PC-3 (cell line): Measurements from ENCODE around the gene DYSF.

Experiments
- CTCF ChIP-seq: fragments of 300-600 bp; sonication (generic); conservative IDR thresholded peaks from 2 replicates; pipeline ENCODE4 v1.5.1; 2017; ENCODE audit warnings: antibody characterized with exemption, low read depth, mild to moderate bottlenecking, low read length
- EZH2 ChIP-seq: fragments of 300-600 bp; sonication (generic); IDR thresholded peaks from one replicate; pipeline ENCODE4 v1.6.1; 2017; ENCODE audit warnings: antibody characterized with exemption, mild to moderate bottlenecking, low read length; ENCODE audit not compliant: unreplicated experiment
- EZH2phosphoT487 ChIP-seq: fragments of 300-600 bp; sonication (generic); IDR thresholded peaks from 2 replicates; pipeline ENCODE4 v1.6.1; 2018; ENCODE audit warnings: mild to moderate bottlenecking, antibody characterized with exemption, low read length, borderline replicate concordance

- TF ChIP-seq EZH2, result no peak
- TF ChIP-seq CTCF, result no peak
- no peak for TF ChIP-seq EZH2phosphoT487
Measured at GRCh38 chr2:71559080-71559827, 105.9 kb downstream of the DYSF start.
